Type B pancreatic cell (in vitro differentiated cells): Measurements from ENCODE around the gene SCARF2. TPM values are rescaled to one million over a fixed set of nuclear protein-coding genes. Genes with fewer than 3 reads are reported as not detected.
A peak's percentile ranks its signal among the peaks of the same experiment; 100 is the strongest.
"Not testable (repeated sequence)": the region's sequence is repeated elsewhere in the genome, so short reads cannot be mapped to it uniquely, and the experiment has no call there.

Source experiments
- DNase-seq: peaks from one replicate; pipeline ENCODE4 v3.0.0; 2021; ENCODE audit warnings: mixed read lengths; ENCODE audit not compliant: unreplicated experiment; ENCODE audit errors: extremely low spot score
- H3K27ac Mint-ChIP-seq: 2 replicates; pipeline ENCODE4 v1.8.0; 2021; ENCODE audit warnings: mild to moderate bottlenecking, mixed read lengths
- H3K27me3 Mint-ChIP-seq: 2 replicates; pipeline ENCODE4 v1.8.0; 2021; ENCODE audit warnings: mixed read lengths
- H3K36me3 Mint-ChIP-seq: 2 replicates; pipeline ENCODE4 v1.8.0; 2021; ENCODE audit warnings: mixed read lengths
- H3K4me1 Mint-ChIP-seq: one replicate; pipeline ENCODE4 v1.8.0; 2021; ENCODE audit warnings: mixed read lengths; ENCODE audit not compliant: unreplicated experiment
- H3K4me3 Mint-ChIP-seq: 2 replicates; pipeline ENCODE4 v1.8.0; 2021; ENCODE audit warnings: mild to moderate bottlenecking, mixed read lengths
- H3K9me3 Mint-ChIP-seq: 2 replicates; pipeline ENCODE4 v1.8.0; 2021; ENCODE audit warnings: mixed read lengths
- CTCF ChIP-seq: fragments of 200-600 bp; sonication (generic); conservative IDR thresholded peaks from 2 replicates; pipeline ENCODE4 v1.5.0; 2021; ENCODE audit warnings: antibody characterized with exemption, mild to moderate bottlenecking
- total RNA-seq: library from RNA; stranded (reverse); gene quantifications from 2 replicates; pipeline ENCODE4 v1.2.1, GENCODE V29; 2021; ENCODE audit warnings: low replicate concordance

Gene SCARF2
- total RNA-seq, 1 donor from 2014 or later = 21.7 TPM

- no peak for DNase-seq
- Mint-ChIP-seq H3K36me3 (no peaks in the 10 kb centered on the region), H3K9me3 (no peaks in the 10 kb centered on the region), H3K27me3 (no peaks in the 10 kb centered on the region), H3K4me3 (no peak overlapping the region), H3K4me1 (peaks cover 12% of the 10 kb centered on the region), H3K27ac (no peak overlapping the region)
- no peak for TF ChIP-seq CTCF
Measured at GRCh38 chr22:20421507-20421874, 16.1 kb downstream of the SCARF2 start.

GRCh38 chr22:20420157-20420842 lies 17.3 kb downstream of the SCARF2 start:
- no peak overlapping the region for H3K4me3 Mint-ChIP-seq
- H3K27ac Mint-ChIP-seq = no peak overlapping the region
- DNase-seq = no peak
- no peak for TF ChIP-seq CTCF
- peaks cover 12% of the 10 kb centered on the region for H3K4me1 Mint-ChIP-seq
- H3K36me3 Mint-ChIP-seq = no peaks in the 10 kb centered on the region
- no peaks in the 10 kb centered on the region for H3K27me3 Mint-ChIP-seq
- H3K9me3 Mint-ChIP-seq = no peaks in the 10 kb centered on the region

- no peak for DNase-seq
- H3K9me3 Mint-ChIP-seq = no peaks in the 10 kb centered on the region
- peak overlapping the region; percentile 36 for H3K4me3 Mint-ChIP-seq
- peaks cover 12% of the 10 kb centered on the region for H3K4me1 Mint-ChIP-seq
- no peaks in the 10 kb centered on the region for H3K36me3 Mint-ChIP-seq
- H3K27me3 Mint-ChIP-seq = no peaks in the 10 kb centered on the region
- no peak overlapping the region for H3K27ac Mint-ChIP-seq
- TF ChIP-seq CTCF = no peak
Measured at GRCh38 chr22:20419664-20419951, 18.0 kb downstream of the SCARF2 start.

GRCh38 chr22:20418211-20418788 lies 19.3 kb downstream of the SCARF2 start:
- Mint-ChIP-seq H3K4me3 (peak overlapping the region; percentile 78), H3K9me3 (no peaks in the 10 kb centered on the region), H3K27me3 (no peaks in the 10 kb centered on the region), H3K27ac (no peak overlapping the region), H3K4me1 (peaks cover 4% of the 10 kb centered on the region), H3K36me3 (no peaks in the 10 kb centered on the region)
- peak; percentile 98 for TF ChIP-seq CTCF
- peak; percentile 85 for DNase-seq

- H3K4me3 Mint-ChIP-seq, H3K27ac Mint-ChIP-seq, H3K27me3 Mint-ChIP-seq: not testable (repeated sequence)
Measured at GRCh38 chr22:20415699-20416098, 21.9 kb downstream of the SCARF2 start.

GRCh38 chr22:20415241-20415640 lies 22.4 kb downstream of the SCARF2 start:
- not testable (repeated sequence) for DNase-seq, H3K27ac Mint-ChIP-seq, H3K4me3 Mint-ChIP-seq, H3K36me3 Mint-ChIP-seq, H3K9me3 Mint-ChIP-seq, H3K27me3 Mint-ChIP-seq
- H3K4me1 Mint-ChIP-seq = peaks cover 19% of the 10 kb centered on the region

More at GRCh38 chr22:20415699-20416098, 21.9 kb downstream of the SCARF2 start:
- peaks cover 15% of the 10 kb centered on the region for H3K4me1 Mint-ChIP-seq
- DNase-seq, H3K9me3 Mint-ChIP-seq, H3K36me3 Mint-ChIP-seq: not testable (repeated sequence)
